ENCODE results near the gene SLC35E1.
"Not testable (repeated sequence)": the region's sequence is repeated elsewhere in the genome, so short reads cannot be mapped to it uniquely, and the experiment has no call there.

The SLC35E1 gene

DNA sequence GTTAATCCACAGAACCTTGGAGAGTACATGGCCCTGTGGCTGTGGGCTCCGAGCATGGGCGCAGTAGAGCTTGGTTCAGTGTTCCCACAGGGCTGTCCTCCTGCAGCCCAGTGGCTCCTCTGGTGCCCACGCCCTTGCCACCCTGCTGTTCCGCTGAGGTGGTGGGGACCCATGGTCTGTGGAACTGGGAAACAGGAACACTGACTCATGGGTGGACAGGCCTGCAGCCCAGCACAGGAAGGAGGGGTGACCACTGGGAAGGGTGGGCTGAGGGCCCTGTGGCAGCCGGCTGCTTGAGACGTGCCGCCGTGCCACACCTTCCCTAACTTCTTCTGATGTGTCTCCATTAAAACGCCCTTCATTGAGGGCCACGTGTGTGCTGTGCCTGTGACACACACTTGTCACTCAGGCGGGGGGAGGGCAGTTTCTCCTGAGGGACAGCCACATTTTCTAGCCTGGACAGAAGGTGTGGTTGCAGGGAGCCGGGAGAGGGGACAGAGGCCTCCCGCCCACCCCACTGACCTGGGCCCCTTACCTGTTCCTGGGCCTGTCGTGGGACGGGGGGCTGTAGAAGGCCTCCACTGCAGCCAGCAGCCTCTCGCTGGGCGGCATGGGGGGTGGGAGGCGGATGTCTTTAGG is 51.1 kb downstream of the SLC35E1 start:
- no peak for DNase-seq

- DNase-seq, result no peak
Observed at GRCh38 chr19:16520074-16520973, 51.9 kb downstream of the SLC35E1 start.

GRCh38 chr19:16519230-16519687 is 53.0 kb downstream of the SLC35E1 start:
- no peak for DNase-seq

GRCh38 chr19:16518483-16519229 is 53.6 kb downstream of the SLC35E1 start:
- DNase-seq, result no peak

GRCh38 chr19:16518061-16518460 is 54.2 kb downstream of the SLC35E1 start:
- no peak for DNase-seq

GRCh38 chr19:16516923-16517610 is 55.1 kb downstream of the SLC35E1 start:
- DNase-seq, result no peak

DNA sequence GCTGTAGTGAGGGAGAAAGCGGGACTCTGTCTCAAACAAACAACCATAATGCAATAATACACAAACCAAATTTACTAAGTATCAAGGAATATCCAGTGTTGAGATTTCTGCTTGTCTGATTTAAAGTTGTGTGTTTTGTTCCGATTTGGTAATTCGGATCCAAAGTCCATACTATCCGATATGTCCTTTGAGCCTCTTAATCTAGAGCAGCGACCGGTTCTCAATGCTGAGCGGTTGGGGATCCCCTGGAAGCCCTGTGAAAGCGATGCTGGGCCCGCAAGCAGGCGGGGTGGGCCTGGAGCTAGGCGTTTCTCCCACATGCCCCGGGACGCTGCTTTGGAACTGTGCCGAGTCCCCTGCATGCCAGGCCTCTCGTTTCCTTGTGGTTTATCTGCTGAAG is 55.8 kb downstream of the SLC35E1 start:
- DNase-seq, result no peak

DNA sequence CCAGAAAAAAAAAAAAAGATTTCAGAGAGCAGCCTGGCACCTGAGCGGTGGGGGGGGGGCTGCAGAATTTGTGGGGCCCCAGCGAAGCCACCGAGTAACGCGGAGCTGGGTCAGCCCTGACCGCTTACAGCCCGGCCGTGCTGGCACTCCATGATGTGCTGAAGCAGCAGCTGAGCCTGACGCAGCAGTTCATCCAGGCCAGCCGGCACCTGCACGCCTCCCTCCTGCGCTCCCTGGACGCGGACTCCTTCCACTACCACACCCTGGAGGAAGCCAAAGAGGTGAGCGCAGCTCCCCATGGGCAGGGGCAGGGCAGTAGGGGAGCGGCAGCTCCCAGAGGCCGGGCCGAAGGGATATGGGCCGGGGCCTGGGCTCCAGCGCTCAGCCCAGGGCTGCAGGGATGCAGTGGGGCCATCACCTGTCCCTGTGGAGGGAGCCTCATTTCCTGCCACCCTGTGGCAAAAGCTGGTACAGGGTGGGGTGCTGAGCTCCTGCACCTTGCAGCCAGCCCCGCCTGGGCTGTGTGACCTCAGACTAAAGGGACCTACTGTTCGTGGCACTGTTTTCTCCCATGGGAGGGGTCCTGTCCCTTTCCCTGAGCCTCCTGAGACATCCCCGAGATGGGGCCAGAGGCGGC is 57.7 kb downstream of the SLC35E1 start:
- DNase-seq, result no peak

DNA sequence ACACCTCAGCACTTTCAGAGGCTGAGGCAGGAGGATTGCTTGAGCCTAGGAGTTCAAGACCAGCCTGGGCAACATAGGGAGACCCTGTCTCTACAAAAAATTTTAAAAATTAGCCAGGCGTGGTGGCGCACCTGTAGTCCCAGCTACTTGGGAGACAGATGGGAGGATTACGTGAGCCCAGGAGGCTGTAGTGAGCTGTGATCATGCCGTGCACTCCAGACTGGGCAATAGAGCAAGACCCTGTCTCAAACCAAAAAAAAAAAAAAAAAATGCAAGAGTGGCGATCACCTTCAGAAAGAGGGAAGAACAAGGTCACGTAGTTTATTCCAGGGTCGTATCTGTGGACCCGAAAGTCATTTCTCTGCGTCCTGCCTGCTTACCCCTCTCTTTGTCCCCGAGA is 59.6 kb downstream of the SLC35E1 start:
- DNase-seq, result not testable (repeated sequence)

DNA sequence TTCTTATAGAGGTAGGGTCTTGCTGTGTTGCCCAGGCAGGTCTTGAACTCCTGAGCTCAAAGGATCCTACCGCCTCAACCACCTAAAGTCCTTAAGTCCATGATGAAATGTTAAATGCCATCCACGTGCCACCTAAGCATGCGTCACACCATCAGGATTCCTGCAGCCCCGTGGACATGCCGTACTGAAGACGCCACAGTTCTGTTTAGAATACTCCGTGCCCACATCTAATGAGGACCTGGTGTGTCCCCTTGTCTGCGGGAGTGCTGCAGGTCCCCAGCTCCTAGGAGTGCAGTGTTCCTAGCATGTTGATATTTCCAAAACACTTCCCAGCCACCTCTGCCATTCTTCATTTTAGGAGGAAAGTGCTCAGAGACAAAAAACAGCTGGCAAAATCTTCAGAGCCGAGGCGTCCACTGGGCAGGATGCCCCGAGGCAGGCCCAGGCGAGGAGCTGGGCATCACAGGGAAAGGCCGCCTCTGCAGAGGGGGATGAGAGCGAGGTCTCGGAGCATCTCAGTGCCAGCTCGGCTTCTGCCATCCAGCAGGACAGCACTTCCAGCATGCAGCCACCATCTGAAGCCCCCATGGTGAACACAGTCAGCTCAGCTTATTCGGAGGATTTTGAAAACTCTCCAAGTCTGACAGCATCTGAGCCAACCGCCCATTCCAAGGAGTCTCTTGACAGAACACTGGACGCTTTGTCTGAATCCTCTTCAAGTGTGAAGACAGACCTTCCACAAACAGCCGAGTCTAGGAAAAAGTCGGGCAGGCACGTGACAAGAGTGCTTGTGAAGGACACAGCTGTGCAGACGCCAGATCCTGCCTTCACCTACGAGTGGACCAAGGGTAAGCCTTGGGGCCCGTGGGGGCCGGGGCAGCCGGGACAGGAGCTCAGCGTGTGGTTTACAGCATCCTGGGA is 62.8 kb downstream of the SLC35E1 start:
- no peak for DNase-seq

- DNase-seq, result no peak
Observed at GRCh38 chr19:16508546-16508945, 63.7 kb downstream of the SLC35E1 start.

- no peak for DNase-seq
Observed at GRCh38 chr19:16506961-16507360, 65.3 kb downstream of the SLC35E1 start.

DNA sequence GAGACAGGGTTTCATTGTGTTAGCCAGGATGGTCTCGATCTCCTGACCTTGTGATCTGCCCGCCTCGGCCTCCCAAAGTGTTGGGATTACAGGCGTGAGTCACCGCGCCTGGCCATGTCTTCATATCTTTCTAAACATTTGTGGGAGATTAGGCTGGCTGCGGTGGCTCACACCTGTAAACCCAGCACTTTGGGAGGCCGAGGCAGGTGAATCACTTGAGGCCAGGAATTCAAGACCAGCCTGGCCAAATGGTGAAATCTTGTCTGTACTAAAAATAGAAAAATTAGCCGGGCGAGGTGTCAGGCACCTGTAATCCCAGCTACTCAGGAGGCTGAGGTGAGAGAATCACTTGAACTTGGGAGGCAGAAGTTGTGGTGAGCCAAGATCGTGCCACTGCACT is 66.1 kb downstream of the SLC35E1 start:
- DNase-seq, result not testable (repeated sequence)

GRCh38 chr19:16504271-16504670 is 67.9 kb downstream of the SLC35E1 start:
- DNase-seq, result no peak

All from AML-193 (cell line).